Heart right ventricle (tissue), 16 donors: ENCODE data around the gene AGPAT4. TPM values are rescaled to one million over a fixed set of nuclear protein-coding genes. Genes with fewer than 3 reads are reported as not detected.

Experiments
- ATAC-seq, 8 donors: fragments of 200-7000 bp; cut with Tn5 transposase; one replicate each; pipeline ENCODE4 v1.9.1; 2020; ENCODE audit warnings: mild to moderate bottlenecking in 8 of 8, moderate library complexity in 8 of 8, moderate number of reproducible peaks in 1 of 8
- DNase-seq, 2 donors: peaks; one replicate each; pipeline ENCODE4 v3.0.0-alpha.2; 2020
- H3K27ac ChIP-seq, 10 donors: fragments of 200-600 bp; sonication (generic) in 2 of 10; one replicate each; pipeline versions ENCODE4 v1.5.0 to v1.8.0; 2020 to 2022; ENCODE audit warnings: mild to moderate bottlenecking in 3 of 10
- H3K27me3 ChIP-seq, 7 donors: fragments of 200-600 bp; one replicate each; pipeline ENCODE4 v1.8.0; 2021 to 2022; ENCODE audit warnings: mild to moderate bottlenecking in 2 of 7
- H3K36me3 ChIP-seq, 9 donors: fragments of 200-600 bp; sonication (generic) in 1 of 9; one replicate each; pipeline versions ENCODE4 v1.5.0 to v1.8.0; 2020 to 2022; ENCODE audit warnings: mild to moderate bottlenecking in 2 of 9
- H3K4me1 ChIP-seq, 9 donors: fragments of 200-600 bp; sonication (generic) in 1 of 9; one replicate each; pipeline versions ENCODE4 v1.5.0 to v1.8.0; 2020 to 2022; ENCODE audit warnings: mild to moderate bottlenecking in 4 of 9
- H3K4me3 ChIP-seq, 10 donors: fragments of 200-600 bp; sonication (generic) in 2 of 10; one replicate each; pipeline versions ENCODE4 v1.5.0 to v1.8.0; 2020 to 2022; ENCODE audit warnings: mild to moderate bottlenecking in 7 of 10, moderate library complexity in 2 of 10
- H3K9me3 ChIP-seq, 11 donors: fragments of 200-600 bp in 10 of 11; sonication (generic) in 2 of 11; one replicate each; pipeline versions ENCODE4 v1.5.0 to v1.8.0; 2013 to 2022; ENCODE audit warnings: mild to moderate bottlenecking in 2 of 11, control low read depth in 1 of 11, moderate library complexity in 1 of 11
- WGBS, 2 donors: extraction: QIAGEN DNeasy Blood & Tissue Kit; methylation state at CpG; one replicate each; pipeline ENCODE4 v1.1.7; 2013; ENCODE audit warnings: inconsistent platforms in 1 of 2; 5-methylcytosine and 5-hydroxymethylcytosine counted together
- intact Hi-C, 10 donors: fragments of 100-400 bp; cut with DNase I; formaldehyde crosslinking; loops; one replicate each; pipeline versions ENCODE4 v1.11.1 to v1.14.2; 2022
- polyA plus RNA-seq, 2 donors: library from polyadenylated mRNA; stranded (reverse); fragments of 200-250 nt; gene quantifications; one replicate each; pipeline ENCODE4 v1.2.3, GENCODE V29; 2013
- total RNA-seq, 10 donors: library from RNA; stranded (reverse); fragmentation: NEBNext Ultra II Directional in 3 of 10; extraction: Animal tissue kit (Norgen Biotek cat#: 25700) in 3 of 10; gene quantifications; one replicate each; pipeline versions ENCODE4 v1.2.1 to v1.2.4, GENCODE V29; 2021 to 2023
- TF ChIP-seq, protein P1 (sequence below), 9 donors: fragments of 200-600 bp; sonication (generic) in 2 of 9; IDR thresholded peaks; one replicate each; pipeline versions ENCODE4 v1.5.0 to v1.8.0; 2021 to 2022; ENCODE audit warnings: antibody characterized with exemption in 9 of 9, mild to moderate bottlenecking in 5 of 9, moderate library complexity in 1 of 9
- donor health status: Arrhythmogenic right ventricular cardiomyopathy.
- donor health status: ischemic (EF 13 %, LVEDD 7.1; RV severe dilation, severe dysfunction).
- donor health status: healthy with polysubstance abuse.
- donor health status: DM: no; HTN: yes; CAD: no.
- donor health status: DM: no; HTN: no; CAD: no.
- donor health status: ischemic (EF 25% LVEDD 6.9; RV normal size, moderate dysfunction).
- donor health status: ischemic (EF 25% LVEDD 5.7; RV mildly dilated, moderate dysfunction).
- donor health status: healthy.
- donor health status: DM: yes; HTN: yes; CAD: no.
- donor health status: Ischemic cardiomyopathy.
- donor health status: ischemic (EF 35%, LVEDD 5.7; RV mildly dilated, moderate dysfunction).
- donor health status: nonischemic (EF 11% LVEDD 7.7; RV severe dilation, severe dysfunction).
- donor health status: DM: yes; HTN: yes; CAD: no.
- donor health status: PGD.
- donor health status: ischemic (EF 29% LVEDD 5.4; RV normal size, mild dysfunction).
- donor health status: nonischemic (EF 23%, LVEDD 6.1; RV moderate dilation, normal function).

AGPAT4 gene
- total and polyA plus RNA-seq, 12 donors: 1.2 to 3.8 (median 1.6) TPM

DNA sequence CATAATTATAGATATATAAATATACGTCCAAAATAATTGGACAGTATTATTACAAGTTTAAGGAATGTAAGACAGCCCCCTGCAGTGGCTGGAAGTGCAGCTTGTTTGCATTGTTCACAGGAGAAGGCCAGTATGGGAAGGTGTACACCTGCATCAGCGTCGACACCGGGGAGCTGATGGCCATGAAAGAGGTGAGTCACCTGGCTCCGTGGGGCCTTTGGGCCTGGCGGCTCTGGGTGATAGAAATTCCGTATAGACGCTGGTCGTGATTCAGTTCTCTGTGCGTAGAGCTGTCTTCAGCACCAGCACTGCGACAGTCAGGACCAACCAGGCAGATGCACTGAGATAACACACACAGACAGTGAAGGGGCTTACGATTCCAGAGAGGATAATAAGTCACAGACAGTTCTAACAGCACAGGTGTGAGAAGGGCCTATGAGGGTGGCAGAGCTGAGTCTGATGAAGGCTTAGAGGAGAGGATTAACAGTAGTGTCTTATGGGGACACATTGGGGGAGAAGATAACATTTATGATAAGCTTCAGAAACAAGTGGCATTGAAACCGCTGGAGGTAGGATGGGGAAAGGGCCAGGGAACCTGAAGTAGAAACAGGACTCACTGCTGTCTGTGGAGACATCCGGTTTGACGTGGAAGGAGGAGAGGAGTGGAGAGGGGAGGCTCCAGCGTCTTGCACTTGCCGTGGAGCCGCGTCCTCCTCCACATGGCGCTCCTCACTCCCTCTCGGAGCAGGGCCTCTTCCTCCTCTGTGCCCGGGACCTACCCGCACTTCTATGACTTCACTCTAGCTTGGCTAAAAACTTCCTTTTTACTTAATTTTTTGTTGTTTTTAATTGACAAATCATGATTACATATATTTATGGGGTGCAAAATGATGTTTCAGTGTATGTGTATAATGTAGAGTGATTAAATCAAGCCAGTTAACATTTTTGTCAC lies 165.8 kb downstream of the AGPAT4 start:
- no peaks in the 10 kb centered on the region for H3K27me3 ChIP-seq
- DNase-seq (no peak), ATAC-seq (no peak)
- peaks cover 0 to 100% (median 89%) of the 10 kb centered on the region in 9 donors for H3K36me3 ChIP-seq
- WGBS, 2 donors: 93 to 96% methylated on average over 23 of the region's 23 CpGs
- intact Hi-C loops: no loop called here
- no peak overlapping the region for H3K4me3 ChIP-seq
- peak overlapping the region in 1 of 10 donors; percentile 21 for H3K27ac ChIP-seq
- TF ChIP-seq, protein P1, sequence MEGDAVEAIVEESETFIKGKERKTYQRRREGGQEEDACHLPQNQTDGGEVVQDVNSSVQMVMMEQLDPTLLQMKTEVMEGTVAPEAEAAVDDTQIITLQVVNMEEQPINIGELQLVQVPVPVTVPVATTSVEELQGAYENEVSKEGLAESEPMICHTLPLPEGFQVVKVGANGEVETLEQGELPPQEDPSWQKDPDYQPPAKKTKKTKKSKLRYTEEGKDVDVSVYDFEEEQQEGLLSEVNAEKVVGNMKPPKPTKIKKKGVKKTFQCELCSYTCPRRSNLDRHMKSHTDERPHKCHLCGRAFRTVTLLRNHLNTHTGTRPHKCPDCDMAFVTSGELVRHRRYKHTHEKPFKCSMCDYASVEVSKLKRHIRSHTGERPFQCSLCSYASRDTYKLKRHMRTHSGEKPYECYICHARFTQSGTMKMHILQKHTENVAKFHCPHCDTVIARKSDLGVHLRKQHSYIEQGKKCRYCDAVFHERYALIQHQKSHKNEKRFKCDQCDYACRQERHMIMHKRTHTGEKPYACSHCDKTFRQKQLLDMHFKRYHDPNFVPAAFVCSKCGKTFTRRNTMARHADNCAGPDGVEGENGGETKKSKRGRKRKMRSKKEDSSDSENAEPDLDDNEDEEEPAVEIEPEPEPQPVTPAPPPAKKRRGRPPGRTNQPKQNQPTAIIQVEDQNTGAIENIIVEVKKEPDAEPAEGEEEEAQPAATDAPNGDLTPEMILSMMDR (IDR thresholded peaks at IDR 0.05): no peak
- H3K4me1 ChIP-seq: peaks cover 0 to 4% (median 0%) of the 10 kb centered on the region in 9 donors
- no peaks in the 10 kb centered on the region for H3K9me3 ChIP-seq

DNA sequence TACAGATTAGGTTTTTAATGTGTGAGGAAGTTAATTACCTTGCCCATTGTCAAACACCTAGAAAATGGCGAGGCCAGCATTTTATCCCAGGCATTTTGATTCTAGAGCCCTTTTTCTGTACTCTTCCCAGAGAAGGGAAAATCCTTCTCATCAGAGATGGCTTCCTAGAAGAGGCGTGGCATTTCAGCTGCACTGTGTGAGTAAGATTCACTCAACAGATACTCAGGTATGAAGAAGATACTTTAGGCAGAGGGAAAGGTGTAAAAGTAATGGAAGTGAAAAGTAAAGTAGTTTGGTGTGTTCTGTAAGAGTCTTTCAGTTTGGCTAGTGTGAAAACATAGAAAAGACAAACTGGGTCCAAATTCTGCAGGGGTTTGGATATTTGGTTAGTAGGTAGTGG lies 168.5 kb downstream of the AGPAT4 start:
- H3K4me3 ChIP-seq: no peak overlapping the region
- TF ChIP-seq, protein P1 (IDR thresholded peaks at IDR 0.05): no peak
- DNase-seq (no peak), ATAC-seq (no peak)
- peaks cover 0 to 100% (median 79%) of the 10 kb centered on the region in 9 donors for H3K36me3 ChIP-seq
- WGBS, 2 donors: 95 to 99% methylated on average over 2 of the region's 2 CpGs
- H3K27ac ChIP-seq: no peak overlapping the region
- no peaks in the 10 kb centered on the region for H3K27me3 ChIP-seq
- intact Hi-C loops: no loop called here
- no peaks in the 10 kb centered on the region for H3K9me3 ChIP-seq
- H3K4me1 ChIP-seq: no peaks in the 10 kb centered on the region

DNA sequence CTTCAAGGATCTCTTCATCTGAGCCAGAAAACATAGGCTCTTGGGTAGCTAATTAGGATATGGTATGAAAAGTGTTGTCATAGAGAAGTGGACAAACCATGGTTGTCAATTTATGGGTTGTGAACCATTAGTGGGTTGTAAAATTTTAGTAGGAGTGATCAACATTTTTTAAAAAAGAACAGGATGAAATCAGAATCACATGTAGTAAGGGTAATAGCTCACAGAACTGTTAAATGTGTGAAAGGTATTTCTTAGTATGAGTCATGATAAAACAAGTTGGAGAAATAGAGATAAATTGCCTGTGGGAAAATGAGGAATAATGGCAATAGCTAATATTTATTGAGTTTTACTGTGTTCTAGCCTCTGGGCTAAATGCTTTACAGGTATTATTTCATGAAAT lies 168.9 kb downstream of the AGPAT4 start:
- DNase-seq (no peak), ATAC-seq (no peak)
- H3K4me3 ChIP-seq: no peak overlapping the region
- intact Hi-C loops: no loop called here
- no peak overlapping the region for H3K27ac ChIP-seq
- H3K27me3 ChIP-seq: no peaks in the 10 kb centered on the region
- TF ChIP-seq, protein P1 (IDR thresholded peaks at IDR 0.05): no peak
- peaks cover 0 to 100% (median 78%) of the 10 kb centered on the region in 9 donors for H3K36me3 ChIP-seq
- H3K9me3 ChIP-seq: no peaks in the 10 kb centered on the region
- H3K4me1 ChIP-seq: no peaks in the 10 kb centered on the region

DNA sequence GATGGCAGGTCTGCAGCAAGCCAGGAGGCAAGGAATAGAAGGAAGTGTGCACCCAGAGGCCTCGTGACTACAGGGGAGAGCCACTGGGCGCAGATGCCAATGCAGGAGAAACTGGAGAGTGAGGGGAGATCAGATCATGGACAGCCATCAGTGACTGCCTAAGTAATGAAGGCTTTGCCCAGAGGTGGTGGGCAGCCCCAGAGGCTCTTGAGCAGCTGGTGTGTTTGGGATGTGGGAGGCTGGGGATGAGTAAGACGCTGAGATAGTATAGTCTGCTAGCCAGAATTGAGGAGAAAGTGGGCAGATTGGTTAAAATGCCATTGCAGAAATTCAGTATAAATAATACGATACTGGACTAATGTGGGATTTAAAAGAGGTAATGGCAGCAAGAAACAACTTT lies 170.4 kb downstream of the AGPAT4 start:
- Histone ChIP-seq H3K9me3 (no peaks in the 10 kb centered on the region), H3K27ac (no peak overlapping the region), H3K36me3 (peaks cover 0 to 100% (median 65%) of the 10 kb centered on the region in 9 donors), H3K4me3 (no peak overlapping the region), H3K4me1 (no peaks in the 10 kb centered on the region), H3K27me3 (no peaks in the 10 kb centered on the region)
- DNase-seq (no peak), ATAC-seq (no peak)
- 90 to 97% methylated on average over 4 of the region's 4 CpGs for WGBS, 2 donors
- intact Hi-C loops: no loop called here
- TF ChIP-seq, protein P1 (IDR thresholded peaks at IDR 0.05): no peak
